Measurements from ENCODE around the gene METTL3. TPM values are rescaled to one million over a fixed set of nuclear protein-coding genes. Genes with fewer than 3 reads are reported as not detected.

The METTL3 gene
- total and polyA plus RNA-seq, 2 of the 13 experiments (the other 11 are each of a cell fraction or from before 2014, with no cell fraction given) = 123 to 130 TPM

GRCh38 chr14:21455912-21456667, 55.0 kb downstream of the METTL3 start, which contains the start of gene CHD8 (continued):
- TF ChIP-seq UBTF (CRISPR knock-in tag; IDR thresholded peaks at IDR 0.05) = peak; percentile 89
- TF ChIP-seq, protein P1, sequence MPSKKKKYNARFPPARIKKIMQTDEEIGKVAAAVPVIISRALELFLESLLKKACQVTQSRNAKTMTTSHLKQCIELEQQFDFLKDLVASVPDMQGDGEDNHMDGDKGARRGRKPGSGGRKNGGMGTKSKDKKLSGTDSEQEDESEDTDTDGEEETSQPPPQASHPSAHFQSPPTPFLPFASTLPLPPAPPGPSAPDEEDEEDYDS (CRISPR knock-in tag; IDR thresholded peaks at IDR 0.05) = peak; percentile 89
- peak; percentile 91; the same call in 1 of the 2 replicates for TF ChIP-seq HMGXB3 (CRISPR knock-in tag; IDR thresholded peaks at IDR 0.05; ENCODE audit: borderline replicate concordance)
- peak; percentile 71; the same call in 1 of the 2 replicates for TF ChIP-seq SOX5 (CRISPR knock-in tag; IDR thresholded peaks at IDR 0.05; ENCODE audit: borderline replicate concordance)
- 0 out of 2 replicates have a peak, but pooled peaks have one; percentile 14 for TF ChIP-seq MEIS2 (CRISPR knock-in tag; IDR thresholded peaks at IDR 0.05)
- peak; percentile 90 for TF ChIP-seq PHF5A (CRISPR knock-in tag; IDR thresholded peaks at IDR 0.05; ENCODE audit: low read depth, unreplicated experiment)
- no peak for TF ChIP-seq ZNF276 (CRISPR knock-in tag; IDR thresholded peaks at IDR 0.05; ENCODE audit: low read depth)
- TF ChIP-seq, protein P2, sequence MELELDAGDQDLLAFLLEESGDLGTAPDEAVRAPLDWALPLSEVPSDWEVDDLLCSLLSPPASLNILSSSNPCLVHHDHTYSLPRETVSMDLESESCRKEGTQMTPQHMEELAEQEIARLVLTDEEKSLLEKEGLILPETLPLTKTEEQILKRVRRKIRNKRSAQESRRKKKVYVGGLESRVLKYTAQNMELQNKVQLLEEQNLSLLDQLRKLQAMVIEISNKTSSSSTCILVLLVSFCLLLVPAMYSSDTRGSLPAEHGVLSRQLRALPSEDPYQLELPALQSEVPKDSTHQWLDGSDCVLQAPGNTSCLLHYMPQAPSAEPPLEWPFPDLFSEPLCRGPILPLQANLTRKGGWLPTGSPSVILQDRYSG (CRISPR knock-in tag; IDR thresholded peaks at IDR 0.05) = no peak
- no peak for TF ChIP-seq ZNF672 (CRISPR knock-in tag; IDR thresholded peaks at IDR 0.05)
- TF ChIP-seq YEATS4 (CRISPR knock-in tag; IDR thresholded peaks at IDR 0.05; ENCODE audit: borderline replicate concordance) = peak; percentile 85
- TF ChIP-seq, protein P3, sequence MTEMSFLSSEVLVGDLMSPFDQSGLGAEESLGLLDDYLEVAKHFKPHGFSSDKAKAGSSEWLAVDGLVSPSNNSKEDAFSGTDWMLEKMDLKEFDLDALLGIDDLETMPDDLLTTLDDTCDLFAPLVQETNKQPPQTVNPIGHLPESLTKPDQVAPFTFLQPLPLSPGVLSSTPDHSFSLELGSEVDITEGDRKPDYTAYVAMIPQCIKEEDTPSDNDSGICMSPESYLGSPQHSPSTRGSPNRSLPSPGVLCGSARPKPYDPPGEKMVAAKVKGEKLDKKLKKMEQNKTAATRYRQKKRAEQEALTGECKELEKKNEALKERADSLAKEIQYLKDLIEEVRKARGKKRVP (CRISPR knock-in tag; IDR thresholded peaks at IDR 0.05) = peak in 1 of 2 experiments; percentile 62; a peak in 1 of 4 replicates
- TF ChIP-seq ZBTB3 (CRISPR knock-in tag; IDR thresholded peaks at IDR 0.05; ENCODE audit: borderline replicate concordance, low read depth) = no peak
- no peak for TF ChIP-seq ZNF615 (CRISPR knock-in tag; IDR thresholded peaks at IDR 0.05; ENCODE audit: borderline replicate concordance)
- peak; percentile 95; the same call in 1 of the 2 replicates for TF ChIP-seq ZNF788 (CRISPR knock-in tag; IDR thresholded peaks at IDR 0.05; ENCODE audit: borderline replicate concordance)
- peak; percentile 90 for TF ChIP-seq KDM3A (CRISPR knock-in tag; IDR thresholded peaks at IDR 0.05; ENCODE audit: low read depth)
- no peak for TF ChIP-seq ZNF484 (CRISPR knock-in tag; IDR thresholded peaks at IDR 0.05; ENCODE audit: borderline replicate concordance, low read depth)
